H9 (cell line): ENCODE measurements around the gene SLC25A25. TPM values are rescaled to one million over a fixed set of nuclear protein-coding genes. Genes with fewer than 3 reads are reported as not detected.

ENCODE experiments used
- DNase-seq: peaks from one replicate; pipeline ENCODE4 v3.0.0-alpha.2; 2017
- H2AFZ ChIP-seq: one replicate; pipeline ENCODE4 v1.6.1; 2013; ENCODE audit warnings: mild to moderate bottlenecking, low read length, control low read depth, moderate library complexity
- H2AK5ac ChIP-seq: 2 replicates; pipeline ENCODE4 v1.6.1; 2013; ENCODE audit warnings: low read length, control low read depth, mixed read lengths; ENCODE audit not compliant: insufficient read length
- H2BK120ac ChIP-seq: one replicate; pipeline ENCODE4 v1.6.1; 2013; ENCODE audit warnings: low read depth, mild to moderate bottlenecking, low read length, control low read depth, inconsistent platforms; ENCODE audit not compliant: poor library complexity, severe bottlenecking
- H2BK12ac ChIP-seq: 2 replicates; pipeline ENCODE4 v1.6.1; 2013; ENCODE audit warnings: low read length, control low read depth, mixed read lengths, low read depth; ENCODE audit not compliant: insufficient read length
- H2BK15ac ChIP-seq: 2 replicates; pipeline ENCODE4 v1.6.1; 2013; ENCODE audit warnings: low read depth, low read length, control low read depth
- H2BK20ac ChIP-seq: one replicate; pipeline ENCODE4 v1.6.1; 2013; ENCODE audit warnings: low read depth, mild to moderate bottlenecking, low read length, control low read depth, inconsistent platforms; ENCODE audit not compliant: poor library complexity, severe bottlenecking
- H2BK5ac ChIP-seq: 2 replicates; pipeline ENCODE4 v1.6.1; 2013; ENCODE audit warnings: low read length, control low read depth, mixed read lengths; ENCODE audit not compliant: insufficient read length
- H3K14ac ChIP-seq: 2 replicates; pipeline ENCODE4 v1.6.1; 2013; ENCODE audit warnings: low read length, control low read depth; ENCODE audit not compliant: insufficient read depth
- H3K18ac ChIP-seq: 2 replicates; pipeline ENCODE4 v1.6.1; 2013; ENCODE audit warnings: low read depth, mild to moderate bottlenecking, mixed read lengths, low read length, control low read depth; ENCODE audit not compliant: insufficient read length
- H3K23ac ChIP-seq: 2 replicates; pipeline ENCODE4 v1.6.1; 2013; ENCODE audit warnings: low read length, control low read depth, mixed read lengths, low read depth; ENCODE audit not compliant: insufficient read length
- H3K23me2 ChIP-seq: 2 replicates; pipeline ENCODE4 v1.6.1; 2013; ENCODE audit warnings: low read depth, mild to moderate bottlenecking, mixed read lengths, low read length, control low read depth; ENCODE audit not compliant: insufficient read length, poor library complexity, severe bottlenecking
- H3K27ac ChIP-seq: 2 replicates; pipeline ENCODE4 v1.5.1; 2013; ENCODE audit warnings: low read length, control low read depth, mixed read lengths, low read depth; ENCODE audit not compliant: insufficient read length
- H3K27me3 ChIP-seq: 2 replicates; pipeline ENCODE4 v1.6.1; 2013; ENCODE audit warnings: low read length, control low read depth, inconsistent platforms; ENCODE audit not compliant: insufficient read depth
- H3K4ac ChIP-seq: 2 replicates; pipeline ENCODE4 v1.6.1; 2013; ENCODE audit warnings: low read depth, mild to moderate bottlenecking, control low read depth, inconsistent platforms, low read length, moderate library complexity
- H3K4me1 ChIP-seq: 2 replicates; pipeline ENCODE4 v1.6.1; 2013; ENCODE audit warnings: low read length, control low read depth, inconsistent platforms; ENCODE audit not compliant: insufficient read depth
- H3K4me2 ChIP-seq: 2 replicates; pipeline ENCODE4 v1.6.1; 2013; ENCODE audit warnings: low read length, control low read depth, mixed read lengths; ENCODE audit not compliant: insufficient read length, insufficient read depth
- H3K56ac ChIP-seq: 2 replicates; pipeline ENCODE4 v1.6.1; 2013; ENCODE audit warnings: low read depth, mild to moderate bottlenecking, mixed read lengths, low read length, control low read depth; ENCODE audit not compliant: insufficient read length
- H3K79me1 ChIP-seq: 2 replicates; pipeline ENCODE4 v1.6.1; 2013; ENCODE audit warnings: low read depth, mild to moderate bottlenecking, moderate library complexity, low read length, control low read depth, inconsistent platforms; ENCODE audit not compliant: insufficient read depth, poor library complexity, severe bottlenecking
- H3K79me2 ChIP-seq: 2 replicates; pipeline ENCODE4 v1.6.1; 2013; ENCODE audit warnings: low read length, control low read depth, inconsistent platforms; ENCODE audit not compliant: insufficient read depth
- H3K9ac ChIP-seq: 2 replicates; pipeline ENCODE4 v1.6.1; 2013; ENCODE audit warnings: low read length, control low read depth, mixed read lengths; ENCODE audit not compliant: insufficient read length; ENCODE audit errors: extremely low read depth
- H3K9me3 ChIP-seq: one replicate; pipeline ENCODE4 v1.6.1; 2013; ENCODE audit warnings: low read depth, low read length, inconsistent platforms; ENCODE audit not compliant: control insufficient read depth
- H3T11ph ChIP-seq: one replicate; pipeline ENCODE4 v1.6.1; 2013; ENCODE audit warnings: mild to moderate bottlenecking, low read length, control low read depth, inconsistent platforms
- H4K20me1 ChIP-seq: one replicate; pipeline ENCODE4 v1.6.1; 2013; ENCODE audit not compliant: control insufficient read depth, insufficient read length, insufficient read depth
- H4K5ac ChIP-seq: 2 replicates; pipeline ENCODE4 v1.6.1; 2013; ENCODE audit warnings: low read depth, mild to moderate bottlenecking, mixed read lengths, low read length, control low read depth; ENCODE audit not compliant: insufficient read length
- H4K8ac ChIP-seq: replicated peaks from 2 replicates; pipeline ENCODE4 v1.6.1; 2013; ENCODE audit warnings: low read length, control low read depth, mixed read lengths, low read depth; ENCODE audit not compliant: insufficient read length
- H4K91ac ChIP-seq: 2 replicates; pipeline ENCODE4 v1.6.1; 2013; ENCODE audit warnings: low read depth, mild to moderate bottlenecking, moderate library complexity, mixed read lengths, low read length, control low read depth; ENCODE audit not compliant: insufficient read length
- H3K27ac Mint-ChIP-seq, 3 experiments: 2 replicates in 2 of 3; 3 replicates in 1 of 3; pipeline ENCODE4 v1.8.0; 2020 to 2021; ENCODE audit warnings: mixed read lengths in 3 of 3, mild to moderate bottlenecking in 1 of 3, moderate library complexity in 1 of 3
- H3K27me3 Mint-ChIP-seq: 2 replicates; pipeline ENCODE4 v1.8.0; 2021; ENCODE audit warnings: low read depth, mild to moderate bottlenecking, moderate library complexity, mixed read lengths
- H3K36me3 Mint-ChIP-seq, 3 experiments: 2 replicates in 2 of 3; 3 replicates in 1 of 3; pipeline ENCODE4 v1.8.0; 2020 to 2021; ENCODE audit warnings: low read depth in 3 of 3, mixed read lengths in 3 of 3; ENCODE audit not compliant: insufficient read depth in 1 of 3
- H3K4me1 Mint-ChIP-seq, 2 experiments: 2 replicates each; pipeline ENCODE4 v1.8.0; 2020; ENCODE audit warnings: mixed read lengths in 2 of 2
- H3K4me3 Mint-ChIP-seq, 2 experiments: 2 replicates in 1 of 2; 3 replicates in 1 of 2; pipeline ENCODE4 v1.8.0; 2020 to 2021; ENCODE audit warnings: mild to moderate bottlenecking in 2 of 2, mixed read lengths in 2 of 2, moderate library complexity in 1 of 2
- H3K9me3 Mint-ChIP-seq, 2 experiments: 2 replicates in 1 of 2; 3 replicates in 1 of 2; pipeline ENCODE4 v1.8.0; 2020; ENCODE audit warnings: mild to moderate bottlenecking in 2 of 2, mixed read lengths in 2 of 2, moderate library complexity in 1 of 2
- WGBS: extraction: QIAGEN DNeasy Blood & Tissue Kit; methylation state at CpG from one replicate; pipeline ENCODE4 v1.1.7; 2013; ENCODE audit warnings: missing lambda C conversion rate, low lambda C conversion rate, mixed read lengths; ENCODE audit not compliant: insufficient read length; ENCODE audit errors: extremely low coverage; 5-methylcytosine and 5-hydroxymethylcytosine counted together
- total RNA-seq: library from RNA; stranded (reverse); gene quantifications from 2 replicates; pipeline ENCODE4 v1.2.1, GENCODE V29; 2021
- TF ChIP-seq, protein P1 (sequence below): fragments of 200-600 bp; sonication (generic); conservative IDR thresholded peaks from 3 replicates; pipeline ENCODE4 v1.8.0; 2021; ENCODE audit warnings: antibody characterized with exemption, mild to moderate bottlenecking

Gene SLC25A25
- total RNA-seq, 1 experiment from 2014 or later = 16.9 TPM

DNA sequence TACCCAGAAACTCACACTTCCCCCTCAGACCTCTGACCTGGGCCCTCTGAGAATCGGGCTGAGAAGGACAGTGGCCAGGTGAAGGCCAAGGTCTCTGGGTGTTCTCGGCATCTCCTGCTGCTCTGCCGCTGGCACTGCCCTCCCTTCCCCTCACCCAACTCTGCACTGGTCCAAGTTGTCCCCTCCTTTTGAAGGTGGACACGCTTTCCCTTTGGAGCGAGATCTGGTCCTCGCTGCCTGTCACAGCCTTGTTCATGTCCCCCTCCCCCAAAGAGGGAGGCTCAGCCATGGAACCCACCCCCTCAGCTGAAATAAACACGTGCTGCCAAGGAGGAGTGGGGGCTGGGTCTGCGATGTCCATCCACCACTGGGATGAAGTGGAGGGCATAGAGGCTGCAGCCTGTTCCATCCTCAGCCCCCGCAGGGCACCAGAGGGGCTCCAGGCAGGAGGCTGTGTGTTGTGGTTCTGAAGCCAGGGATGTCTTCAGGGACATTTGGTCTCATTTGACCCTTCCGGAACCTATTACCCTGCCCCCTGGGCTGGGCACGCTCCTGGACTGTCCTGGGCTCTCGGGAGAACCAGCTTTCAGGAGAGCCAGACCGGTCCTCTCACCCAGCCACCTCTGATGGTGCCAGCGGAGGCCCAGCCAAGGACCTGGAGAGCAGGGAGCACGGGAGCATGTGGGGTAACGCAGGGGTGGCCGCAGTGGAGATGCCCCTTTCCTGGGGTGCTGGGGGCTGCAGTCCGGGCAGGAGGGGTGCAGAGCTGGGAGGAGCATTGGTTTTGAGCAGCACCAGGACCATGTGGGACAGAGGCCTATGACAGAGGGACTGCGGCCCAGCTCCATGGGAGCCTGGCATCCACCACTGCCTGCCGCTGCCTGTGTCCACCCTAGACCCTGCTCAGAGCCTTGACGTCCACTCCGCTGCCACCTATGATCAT lies 76.5 kb downstream of the SLC25A25 start:
- Histone ChIP-seq H2BK12ac (no peak overlapping the region), H3K9me3 (no peaks in the 10 kb centered on the region), H3K23me2 (no peaks in the 10 kb centered on the region), H4K5ac (no peak overlapping the region), H3K79me2 (no peaks in the 10 kb centered on the region), H3K4me1 (no peaks in the 10 kb centered on the region), H3K4me2 (no peak overlapping the region), H4K20me1 (no peaks in the 10 kb centered on the region), H3T11ph (no peak overlapping the region), H3K27ac (no peak overlapping the region), H4K8ac (no peak overlapping the region), H2BK120ac (no peak overlapping the region), H3K4ac (no peak overlapping the region), H4K91ac (no peak overlapping the region), H3K27me3 (no peaks in the 10 kb centered on the region), H3K79me1 (no peaks in the 10 kb centered on the region), H3K56ac (no peak overlapping the region), H2AFZ (no peak overlapping the region), H2AK5ac (no peak overlapping the region), H3K23ac (no peak overlapping the region), H3K14ac (no peak overlapping the region; the same call in 1 of the 2 replicates), H3K9ac (no peak overlapping the region), H2BK15ac (no peak overlapping the region), H2BK20ac (no peak overlapping the region), H2BK5ac (no peak overlapping the region), H3K18ac (no peak overlapping the region)
- Mint-ChIP-seq H3K36me3 (no peaks in the 10 kb centered on the region), H3K27me3 (peaks cover 1% of the 10 kb centered on the region; the same call in 1 of the 2 replicates), H3K4me3 (no peak overlapping the region), H3K4me1 (peaks cover 6% of the 10 kb centered on the region in 2 experiments; a peak in 3 of 4 replicates), H3K9me3 (no peaks in the 10 kb centered on the region), H3K27ac (no peak overlapping the region)
- no peak for DNase-seq
- no CpG with 5 or more reads among the region's 22 CpGs for WGBS
- TF ChIP-seq, protein P1, sequence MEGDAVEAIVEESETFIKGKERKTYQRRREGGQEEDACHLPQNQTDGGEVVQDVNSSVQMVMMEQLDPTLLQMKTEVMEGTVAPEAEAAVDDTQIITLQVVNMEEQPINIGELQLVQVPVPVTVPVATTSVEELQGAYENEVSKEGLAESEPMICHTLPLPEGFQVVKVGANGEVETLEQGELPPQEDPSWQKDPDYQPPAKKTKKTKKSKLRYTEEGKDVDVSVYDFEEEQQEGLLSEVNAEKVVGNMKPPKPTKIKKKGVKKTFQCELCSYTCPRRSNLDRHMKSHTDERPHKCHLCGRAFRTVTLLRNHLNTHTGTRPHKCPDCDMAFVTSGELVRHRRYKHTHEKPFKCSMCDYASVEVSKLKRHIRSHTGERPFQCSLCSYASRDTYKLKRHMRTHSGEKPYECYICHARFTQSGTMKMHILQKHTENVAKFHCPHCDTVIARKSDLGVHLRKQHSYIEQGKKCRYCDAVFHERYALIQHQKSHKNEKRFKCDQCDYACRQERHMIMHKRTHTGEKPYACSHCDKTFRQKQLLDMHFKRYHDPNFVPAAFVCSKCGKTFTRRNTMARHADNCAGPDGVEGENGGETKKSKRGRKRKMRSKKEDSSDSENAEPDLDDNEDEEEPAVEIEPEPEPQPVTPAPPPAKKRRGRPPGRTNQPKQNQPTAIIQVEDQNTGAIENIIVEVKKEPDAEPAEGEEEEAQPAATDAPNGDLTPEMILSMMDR = no peak
